Jurkat, Clone E6-1 (cell line): ENCODE data around the gene MED22. TPM values are rescaled to one million over a fixed set of nuclear protein-coding genes. Genes with fewer than 3 reads are reported as not detected.
A peak's percentile ranks its signal among the peaks of the same experiment; 100 is the strongest.
"Not testable (repeated sequence)": the region's sequence is repeated elsewhere in the genome, so short reads cannot be mapped to it uniquely, and the experiment has no call there.

Experiments used
- DNase-seq: peaks from one replicate; pipeline ENCODE4 v3.0.0-alpha.2; 2011; ENCODE audit warnings: low read depth, low spot score
- H3K4me3 ChIP-seq: 2 replicates; pipeline ENCODE4 v1.5.1; 2011; ENCODE audit warnings: mild to moderate bottlenecking, low read length, control low read depth, moderate library complexity
- polyA plus RNA-seq: library from polyadenylated mRNA; unstranded; fragments of >200 nt; gene quantifications from one replicate; pipeline ENCODE4 v1.2.1, GENCODE V29; 2012; ENCODE audit warnings: missing spikeins; ENCODE audit not compliant: insufficient read length, insufficient read depth

MED22 gene
- 35.3 TPM for polyA plus RNA-seq

DNA sequence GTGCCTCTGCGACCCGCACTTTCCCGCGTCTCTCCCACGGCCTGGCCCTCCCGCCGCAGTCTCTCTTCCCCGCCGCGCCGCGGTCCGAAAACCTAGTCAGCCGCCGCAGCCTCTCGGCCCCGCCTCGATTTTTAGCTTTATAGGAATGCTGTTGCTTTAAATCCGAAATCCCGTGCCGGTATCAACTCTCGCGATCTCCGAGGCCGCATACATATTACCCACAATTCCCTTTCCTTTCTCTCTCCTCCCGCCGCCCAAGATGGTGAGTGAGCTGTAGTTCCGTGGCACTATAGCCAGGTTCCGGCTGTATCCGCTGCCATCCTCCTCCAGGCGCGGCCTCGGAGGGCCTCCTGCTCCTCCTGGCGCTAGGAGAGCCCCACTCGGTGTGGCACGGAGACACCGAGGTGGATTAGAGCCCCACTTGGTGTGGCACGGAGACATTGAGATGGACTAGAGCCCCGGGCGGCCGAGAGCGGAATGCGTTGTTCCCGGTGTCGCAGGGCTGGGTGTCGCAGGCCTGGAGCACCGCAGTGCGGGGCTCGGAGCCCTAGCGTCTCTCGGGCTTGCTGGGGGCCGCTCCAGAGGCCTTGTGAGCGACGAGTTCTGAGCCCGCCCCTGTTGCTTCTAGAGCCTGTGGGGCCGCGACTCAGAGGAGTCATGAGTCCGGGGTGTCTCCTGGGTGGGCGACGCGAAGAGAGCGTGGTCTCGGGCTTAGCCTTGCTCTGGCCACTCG is at the start of gene MED22, which contains the start of gene RPL7A:
Gene MED22, minus strand, starts transcription at position 147 of the 733 bp plus-strand sequence. CDS start 1,469 bp downstream, outside the sequence.
Gene RPL7A, plus strand, starts transcription at position 234 of the 733 bp plus-strand sequence. Its CDS starts 26 bp downstream, at position 260.
- H3K4me3 ChIP-seq = peak within 1 kb of the TSS; percentile 98
- peak; percentile 97 for DNase-seq

DNA sequence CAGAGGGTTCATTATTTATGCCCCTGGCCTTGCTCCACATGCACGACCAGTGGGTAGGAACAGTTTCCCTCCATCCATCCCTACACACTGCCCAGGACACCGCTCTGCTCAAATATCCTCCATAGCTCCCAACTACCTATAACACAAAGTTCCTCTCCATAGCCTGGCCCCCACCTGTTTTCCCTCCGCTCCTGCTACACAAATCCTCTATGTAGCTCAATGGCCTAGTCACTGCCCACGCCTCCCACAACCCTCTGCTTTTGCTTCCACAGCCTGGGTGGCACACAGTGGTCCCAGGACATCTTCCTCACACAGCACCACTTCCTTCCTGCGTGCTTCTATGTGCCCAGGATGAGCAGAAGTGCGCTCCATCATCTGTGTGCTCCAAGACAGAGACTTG is 49.4 kb upstream of the MED22 start:
- no peak overlapping the region for H3K4me3 ChIP-seq
- no peak for DNase-seq

DNA sequence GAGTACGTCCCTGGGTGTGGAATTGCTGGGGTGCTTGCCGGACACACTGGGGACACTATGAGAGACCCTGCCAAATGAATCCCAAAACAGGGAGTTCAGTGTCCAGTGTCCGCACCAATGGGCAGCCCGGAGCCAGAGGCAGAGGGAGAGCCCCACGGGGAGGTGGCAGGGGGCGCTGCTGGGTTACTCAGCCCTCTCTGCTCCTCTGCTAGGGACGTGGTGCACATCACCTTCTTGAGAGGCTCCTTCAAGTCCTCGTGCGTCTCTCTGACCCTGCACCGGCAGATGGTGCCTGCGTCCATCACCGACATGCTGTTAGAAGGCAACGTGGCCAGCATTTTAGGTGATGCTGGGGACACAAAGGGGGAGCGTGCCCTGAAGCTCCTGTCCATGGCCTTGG is 49.0 kb upstream of the MED22 start:
- DNase-seq = no peak
- H3K4me3 ChIP-seq = no peak overlapping the region

DNA sequence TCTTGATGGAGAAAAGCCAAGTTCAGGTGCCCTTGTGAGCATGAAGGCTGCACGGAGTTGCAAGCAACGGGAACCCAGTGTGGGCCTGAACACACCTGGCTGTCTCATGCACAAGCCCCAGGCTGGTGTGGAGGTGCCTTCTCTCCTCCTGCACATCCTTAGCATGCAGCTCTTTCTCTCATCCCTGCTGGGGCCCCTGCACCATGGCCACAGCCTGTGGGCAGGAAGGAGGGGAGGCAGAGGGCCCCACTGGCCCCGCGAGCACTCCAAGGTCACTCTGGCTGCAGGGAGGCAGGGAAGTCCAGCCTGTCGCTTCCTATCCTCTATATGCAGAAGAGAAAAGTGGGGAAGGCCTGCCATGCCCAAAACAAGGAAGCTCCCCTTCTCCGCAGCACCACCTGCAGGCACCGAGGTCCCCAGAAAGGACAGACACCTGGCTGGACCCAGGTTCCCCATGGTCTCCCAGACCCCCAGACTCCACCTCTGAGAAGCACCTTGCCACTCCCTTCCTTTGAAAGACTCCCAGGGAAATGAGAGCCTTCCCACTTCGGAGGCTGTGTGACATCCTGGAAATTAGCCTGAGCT is 46.8 kb upstream of the MED22 start:
- no peak overlapping the region for H3K4me3 ChIP-seq
- DNase-seq = no peak

DNA sequence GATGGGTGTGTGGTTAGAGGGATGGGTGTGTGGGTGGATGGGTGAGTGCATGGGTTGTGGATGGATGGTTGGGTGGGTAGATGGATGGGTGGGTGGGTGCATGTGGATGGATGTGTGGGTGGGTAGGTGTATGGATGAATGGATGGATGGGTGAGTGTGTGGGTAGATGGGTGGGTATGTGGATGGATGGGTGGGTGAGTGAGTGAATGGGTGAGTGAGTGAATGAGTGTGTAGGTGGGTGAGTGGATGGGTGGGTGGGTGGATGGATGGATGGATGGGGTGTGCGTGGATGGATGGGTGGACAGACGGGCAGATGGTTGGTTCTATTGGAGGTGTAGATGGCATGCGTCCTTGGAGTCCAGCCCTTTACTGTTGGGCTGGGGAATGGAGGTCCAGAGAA is 45.5 kb upstream of the MED22 start:
- no peak overlapping the region for H3K4me3 ChIP-seq
- DNase-seq = no peak

DNA sequence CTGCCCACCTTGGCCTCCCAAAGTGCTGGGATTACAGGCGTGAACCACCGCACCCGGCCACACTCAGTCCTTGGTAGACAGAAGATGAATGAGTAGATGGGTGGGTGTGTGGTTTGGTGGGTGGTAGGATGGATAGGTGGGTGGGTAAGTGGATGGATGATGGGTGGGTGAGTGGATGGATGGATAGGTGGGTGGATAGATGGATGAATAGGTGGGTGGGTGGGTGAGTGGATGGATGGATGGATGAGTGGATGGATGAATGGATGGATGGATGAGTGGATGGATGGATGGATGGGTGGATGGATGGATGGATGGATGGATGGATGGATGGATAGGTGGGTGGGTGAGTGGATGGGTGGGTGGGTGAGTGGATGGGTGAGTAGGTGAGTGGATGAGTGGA is 44.4 kb upstream of the MED22 start:
- not testable (repeated sequence) for DNase-seq, H3K4me3 ChIP-seq

DNA sequence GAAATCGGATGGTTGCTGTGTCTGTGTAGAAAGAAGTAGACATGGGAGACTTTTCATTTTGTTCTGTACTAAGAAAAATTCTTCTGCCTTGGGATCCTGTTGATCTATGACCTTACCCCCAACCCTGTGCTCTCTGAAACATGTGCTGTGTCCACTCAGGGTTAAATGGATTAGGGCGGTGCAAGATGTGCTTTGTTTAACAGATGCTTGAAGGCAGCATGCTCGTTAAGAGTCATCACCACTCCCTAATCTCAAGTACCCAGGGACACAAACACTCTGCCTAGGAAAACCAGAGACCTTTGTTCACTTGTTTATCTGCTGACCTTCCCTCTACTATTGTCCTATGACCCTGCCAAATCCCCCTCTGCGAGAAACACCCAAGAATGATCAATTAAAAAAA is 43.5 kb upstream of the MED22 start:
- not testable (repeated sequence) for H3K4me3 ChIP-seq, DNase-seq

DNA sequence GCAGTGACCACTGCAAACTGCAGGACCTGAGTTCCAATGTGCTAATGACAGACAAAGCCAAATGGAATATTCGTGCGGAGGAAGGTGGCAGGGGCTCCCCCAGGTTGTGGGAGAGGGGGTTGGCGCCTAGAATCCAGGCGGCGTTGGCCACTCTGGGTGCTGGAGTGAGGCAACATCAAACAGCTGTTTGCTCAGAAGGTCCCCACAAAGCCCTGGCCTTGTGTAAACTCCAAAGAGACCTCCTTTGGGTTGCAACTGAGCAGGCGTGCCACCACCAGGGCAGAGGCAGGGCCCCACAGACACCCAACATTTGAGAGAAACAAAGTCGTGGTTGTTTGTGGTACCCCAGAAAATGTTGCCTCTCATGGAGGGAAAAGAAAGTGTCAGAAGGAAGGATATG is 42.8 kb upstream of the MED22 start:
- no peak for DNase-seq
- no peak overlapping the region for H3K4me3 ChIP-seq

DNA sequence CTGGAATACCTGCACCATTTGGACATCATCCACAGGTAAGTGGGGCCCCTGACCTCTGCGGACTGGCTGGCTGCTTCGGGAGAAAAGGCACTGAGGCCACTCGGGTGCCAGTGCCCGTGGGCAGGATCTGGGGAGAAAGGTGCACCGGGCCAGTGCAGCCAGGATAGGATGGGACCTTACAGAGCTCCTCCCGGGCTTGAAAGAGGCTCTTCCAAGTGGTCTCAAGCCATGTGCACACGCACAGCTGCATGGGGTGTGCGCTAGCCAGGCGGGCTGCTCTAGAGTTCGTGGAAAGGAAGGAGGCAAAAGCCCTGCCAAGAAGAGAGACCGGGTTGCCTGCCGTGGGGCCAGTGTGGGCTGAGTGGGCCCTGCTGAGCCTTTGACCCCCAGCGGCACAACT is 41.6 kb upstream of the MED22 start:
- no peak overlapping the region for H3K4me3 ChIP-seq

DNA sequence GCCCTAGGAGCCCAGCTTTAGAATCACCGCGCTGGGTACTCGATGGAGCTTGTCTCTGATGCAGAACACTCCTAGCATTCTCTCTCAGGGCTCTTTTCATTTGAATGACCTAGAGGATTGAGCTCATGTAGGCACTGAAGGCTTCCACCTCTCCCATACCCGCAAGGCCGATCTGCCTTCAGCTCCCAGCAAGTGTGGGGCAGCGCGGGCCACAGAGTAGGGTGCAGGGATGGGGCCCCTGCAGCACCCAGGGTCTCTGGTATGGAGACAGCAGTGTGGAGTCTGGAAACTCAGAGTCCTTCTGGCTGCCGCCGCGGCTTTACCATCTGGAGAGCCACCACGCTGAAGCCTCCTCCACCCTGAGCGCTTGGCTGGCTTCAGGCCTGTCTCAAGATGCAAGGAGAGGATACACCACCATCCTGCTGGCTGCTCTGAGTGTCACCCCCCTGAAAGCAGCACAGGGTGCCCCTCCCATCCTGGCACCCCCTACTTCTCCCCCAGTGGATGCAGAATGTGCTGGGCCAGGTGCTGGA is 41.2 kb upstream of the MED22 start:
- no peak overlapping the region for H3K4me3 ChIP-seq
- DNase-seq = no peak

More for the DNA sequence above, 41.6 kb upstream of the MED22 start:
- no peak for DNase-seq

DNA sequence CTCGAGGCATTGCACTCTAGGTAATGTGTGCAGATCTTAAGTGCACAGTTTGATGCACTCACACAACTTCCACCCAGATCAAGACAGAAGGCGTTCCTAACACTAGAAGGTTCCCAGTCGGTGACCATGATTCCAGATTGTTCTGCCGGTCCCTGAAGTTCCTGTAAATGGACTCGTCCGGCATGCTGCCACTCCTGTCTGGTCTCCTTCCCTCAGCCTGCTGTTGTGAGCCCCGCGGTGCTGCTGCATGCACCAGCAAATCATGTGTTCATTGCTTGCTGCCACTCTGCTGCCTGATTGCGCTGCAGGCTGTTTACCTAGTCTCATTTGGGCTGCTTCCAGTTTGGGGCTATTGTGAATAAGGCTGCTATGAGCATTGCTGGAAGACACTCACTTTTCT is 39.7 kb upstream of the MED22 start:
- no peak for DNase-seq
- no peak overlapping the region for H3K4me3 ChIP-seq

DNA sequence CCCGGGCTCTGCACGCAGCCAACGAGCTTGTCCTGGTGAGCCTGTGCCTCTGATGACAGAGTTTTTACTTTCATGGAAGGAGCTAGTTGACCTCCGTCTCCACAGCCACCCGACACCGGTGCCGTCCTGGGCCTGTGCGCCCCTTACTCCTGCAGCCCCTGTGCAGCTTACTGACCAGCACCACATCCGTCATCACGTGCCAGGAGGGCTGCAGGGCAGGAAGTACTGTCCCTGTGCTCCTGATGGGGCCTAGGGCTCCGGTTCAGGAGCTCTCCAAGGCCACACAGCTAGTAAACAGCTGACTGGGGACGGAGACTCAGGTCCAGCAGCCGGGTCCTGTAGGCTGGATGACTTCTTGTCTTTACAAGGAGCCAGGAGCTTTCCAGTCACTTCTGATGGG is 38.4 kb upstream of the MED22 start:
- no peak for DNase-seq
- no peak overlapping the region for H3K4me3 ChIP-seq

DNA sequence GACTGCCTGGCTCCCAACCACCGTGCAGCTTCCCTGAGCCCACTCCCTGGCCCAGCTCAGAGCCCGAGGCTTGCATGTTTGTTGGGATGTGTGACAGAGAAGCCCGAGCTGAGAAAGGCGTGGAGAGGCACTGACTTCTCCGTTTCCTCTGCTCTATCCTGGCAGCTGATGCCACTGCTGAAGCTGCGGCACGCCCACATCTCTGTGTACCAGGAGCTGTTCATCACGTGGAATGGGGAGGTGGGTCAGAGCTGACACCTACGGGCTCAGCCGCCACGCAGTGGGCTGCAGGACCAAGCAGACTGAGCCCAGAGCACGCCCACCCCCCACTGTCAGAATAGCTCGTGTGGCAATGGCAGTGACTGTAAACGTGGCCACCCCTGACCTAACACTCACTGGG is 37.5 kb upstream of the MED22 start:
- no peak for DNase-seq
- H3K4me3 ChIP-seq = no peak overlapping the region

DNA sequence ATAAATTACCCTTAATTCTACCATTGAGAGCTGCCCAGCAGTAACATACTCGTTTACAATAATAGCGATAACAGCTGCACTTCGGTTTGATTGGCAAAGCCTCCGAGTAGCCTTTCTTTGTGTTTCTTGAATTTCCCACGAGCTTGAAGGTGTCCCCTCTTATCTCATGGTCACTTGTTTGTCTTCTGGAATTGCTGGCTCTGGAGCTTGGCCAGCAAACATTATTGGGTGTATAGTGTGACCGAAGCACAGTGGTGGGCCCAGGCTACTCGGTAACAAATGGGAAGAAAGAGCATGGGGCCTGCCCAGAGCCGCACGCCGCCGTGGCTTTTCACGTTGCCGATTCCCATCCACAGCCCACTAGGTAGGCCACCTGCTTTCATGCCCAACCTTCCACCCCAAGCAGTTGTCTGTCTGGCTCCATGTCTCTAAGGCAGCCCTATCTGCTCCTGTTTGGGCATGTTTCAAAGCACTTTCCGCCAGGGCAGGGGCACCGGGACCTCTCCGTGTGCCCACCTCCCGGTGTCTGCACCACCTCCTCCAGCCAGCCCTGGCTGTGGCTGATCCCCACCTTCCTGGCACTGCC is 36.9 kb upstream of the MED22 start:
- no peak for DNase-seq
- no peak overlapping the region for H3K4me3 ChIP-seq

DNA sequence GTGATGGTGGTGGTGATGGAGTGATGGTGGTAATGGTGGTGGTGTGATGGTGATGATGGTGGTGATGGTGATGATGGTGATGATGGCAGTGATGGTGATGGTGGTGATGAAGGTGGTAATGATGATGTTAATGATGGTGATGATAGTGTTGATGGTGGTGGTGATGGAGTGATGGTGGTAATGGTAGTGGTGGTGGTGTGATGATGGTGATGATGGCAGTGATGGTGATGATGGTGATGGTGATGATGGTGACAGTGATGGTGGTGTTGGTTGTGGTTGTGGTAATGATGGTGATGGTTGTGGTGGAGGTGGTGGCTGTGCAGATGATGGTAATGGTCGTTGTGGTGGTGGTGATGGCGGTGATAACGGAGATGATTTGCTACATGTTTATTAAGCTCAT is 35.5 kb upstream of the MED22 start:
- DNase-seq = no peak
- H3K4me3 ChIP-seq = no peak overlapping the region

DNA sequence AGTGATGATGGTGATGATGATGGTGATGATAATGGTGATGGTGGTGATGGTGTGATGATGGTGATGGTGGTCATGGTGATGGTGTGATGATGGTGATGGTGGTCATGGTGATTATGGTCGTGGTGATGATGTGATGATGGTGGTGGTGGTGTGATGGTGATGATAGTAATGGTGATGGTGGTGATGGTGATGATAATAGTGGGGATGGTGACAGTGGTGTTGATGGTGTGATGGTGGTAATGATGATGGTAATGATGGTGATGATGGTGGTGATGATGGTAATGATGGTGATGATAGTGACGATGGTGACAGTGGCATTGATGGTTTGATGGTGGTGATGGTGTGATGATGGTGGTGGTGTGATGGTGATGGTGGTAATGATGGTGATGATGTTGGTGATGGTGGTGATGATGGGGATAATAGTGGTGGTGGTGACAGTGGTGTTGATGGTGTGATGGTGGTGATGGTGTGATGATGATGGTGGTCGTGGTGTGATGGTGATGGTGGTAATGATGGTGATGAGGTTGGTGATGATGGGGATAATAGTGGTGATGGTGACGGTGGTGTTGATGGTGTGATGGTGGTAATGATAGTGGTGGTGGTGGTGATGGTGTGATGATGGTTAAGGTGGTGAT is 34.7 kb upstream of the MED22 start:
- no peak for DNase-seq
- no peak overlapping the region for H3K4me3 ChIP-seq

DNA sequence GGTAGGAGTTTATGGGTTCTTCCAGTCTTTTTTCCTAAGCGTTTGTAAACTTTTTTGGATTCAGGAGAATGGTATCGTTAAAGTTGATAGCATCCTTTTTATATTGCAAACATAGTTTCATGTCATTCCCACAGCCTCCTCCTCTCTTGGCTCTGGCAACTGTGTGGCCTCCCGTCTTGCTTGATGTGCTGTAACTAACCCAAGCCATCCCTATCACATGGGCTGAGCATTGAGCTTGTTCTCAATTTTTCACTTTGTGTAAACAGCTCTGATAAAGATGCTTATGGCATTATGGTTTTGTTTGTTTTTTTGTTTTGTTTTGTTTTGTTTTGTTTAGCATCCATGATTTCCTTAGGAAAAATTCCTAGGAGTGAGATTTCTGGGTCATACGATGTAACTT is 32.8 kb upstream of the MED22 start:
- no peak for DNase-seq
- no peak overlapping the region for H3K4me3 ChIP-seq

DNA sequence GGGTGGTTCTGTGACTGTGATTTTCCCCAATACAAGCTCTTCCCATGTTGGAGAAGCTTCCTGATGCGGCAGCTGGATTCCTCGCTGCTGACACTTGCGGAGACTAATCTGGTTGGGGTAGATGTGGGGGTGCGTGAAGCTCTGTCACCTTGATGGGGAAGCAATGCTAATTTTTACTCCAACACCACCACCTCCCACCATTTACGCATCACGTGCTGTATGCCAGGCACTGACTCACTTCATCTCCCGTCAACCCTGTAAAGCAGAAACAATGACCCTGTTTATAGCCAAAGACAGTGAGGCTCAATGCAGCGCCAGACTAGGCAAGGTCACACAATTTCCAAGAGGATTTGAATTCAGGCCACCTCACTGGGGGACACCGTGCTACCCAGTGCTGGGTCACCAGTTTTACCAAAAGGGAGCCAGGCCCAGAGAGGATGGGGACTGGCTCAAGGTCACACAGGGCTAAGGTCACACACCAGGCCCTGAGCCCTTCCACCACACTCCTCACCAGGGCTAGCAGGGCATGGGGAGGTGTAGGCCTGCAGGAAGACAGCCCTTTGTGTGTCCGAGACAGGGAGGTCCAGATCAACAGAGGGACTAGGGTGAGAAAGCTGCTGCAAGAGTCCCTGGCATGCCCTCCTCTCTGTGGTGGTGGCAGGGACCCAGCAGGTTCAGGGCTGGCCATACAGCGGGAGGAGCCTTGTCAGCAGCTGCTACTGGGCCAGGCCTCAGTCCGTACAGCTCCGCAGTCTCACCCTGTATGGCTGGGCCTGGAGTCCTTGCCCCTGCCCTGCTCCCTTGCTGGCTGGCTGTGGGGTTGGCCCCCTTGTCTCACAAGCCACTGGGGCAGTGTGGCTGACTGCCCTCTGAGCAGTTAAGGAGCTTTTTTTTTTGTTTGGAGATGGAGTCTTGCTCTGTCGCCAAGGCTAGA is 31.5 kb upstream of the MED22 start:
- no peak for DNase-seq

More for the DNA sequence above, 31.5 kb upstream of the MED22 start:
- H3K4me3 ChIP-seq = no peak overlapping the region
